ENCODE data around the gene MYO5A. TPM values are rescaled to one million over a fixed set of nuclear protein-coding genes. Genes with fewer than 3 reads are reported as not detected.
"Not testable (repeated sequence)": the region's sequence is repeated elsewhere in the genome, so short reads cannot be mapped to it uniquely, and the experiment has no call there.

The MYO5A gene
- total RNA-seq (10 to 100 TPM; 10.6 to 26.5 (median 15.9) TPM), polyA plus RNA-seq (1 to 10 TPM; 3.8 to 9.5 TPM)
- long read RNA-seq, donor 1, partial matches to known transcripts, result 17 of 22 reads
- long read RNA-seq, donor 1, other reads (novel, unspliced or antisense), result 5 of 22 reads
- long read RNA-seq, donor 2, result 0 reads
- long read RNA-seq, donor 3, partial matches to known transcripts, result 2 of 10 reads
- long read RNA-seq, donor 3, other reads (novel, unspliced or antisense), result 8 of 10 reads

DNA sequence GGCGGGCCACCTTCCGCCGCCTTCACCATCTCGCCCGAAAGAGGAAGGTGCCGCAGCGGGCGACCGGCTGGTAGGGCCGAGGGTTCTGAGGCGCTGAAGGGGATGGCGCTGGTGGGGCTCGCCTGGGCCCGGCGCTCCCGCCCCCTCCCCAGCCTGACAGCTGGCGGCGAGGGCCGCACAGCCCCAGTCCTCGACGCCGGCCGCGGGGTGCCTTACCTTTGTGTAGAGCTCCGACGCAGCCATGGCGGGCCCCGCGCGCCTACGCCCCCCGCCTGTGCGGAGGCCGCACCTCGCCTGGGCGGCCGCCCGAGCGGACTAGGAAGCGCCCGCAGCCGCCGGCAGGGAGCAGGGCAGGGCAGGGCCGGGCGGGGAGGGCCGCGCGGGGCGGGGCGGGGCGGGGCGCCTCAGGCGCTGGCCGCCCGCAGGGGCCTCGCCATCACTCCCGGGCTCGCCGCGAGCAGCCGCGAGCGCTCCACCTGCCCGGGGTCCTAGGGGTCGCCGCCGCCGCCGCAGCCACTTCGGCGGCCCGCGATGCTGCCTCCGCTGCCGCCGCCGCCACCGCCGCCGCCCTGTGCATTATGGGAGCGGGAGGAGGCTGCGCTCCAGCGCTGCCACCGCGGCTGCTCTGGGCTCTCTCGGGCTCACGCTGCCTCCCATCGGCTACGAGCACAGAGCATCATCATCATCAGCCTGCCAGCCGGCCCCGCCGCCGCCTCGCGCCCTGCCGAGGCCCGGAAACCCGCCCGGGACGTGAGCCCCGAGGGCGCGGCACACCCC lies at the start of gene MYO5A:
MYO5A (minus strand) TSS at position 317 of the 777 bp plus-strand sequence; CDS start at position 243, 74 bp downstream.
- intact Hi-C loops (cut with DNase I), result no loop called here
- 0 to 2% (median 0%) methylated on average over 9 to 103 of the region's 103 CpGs for WGBS, 3 donors
- peak; percentile 57 to 80 (median 72) for DNase-seq

DNA sequence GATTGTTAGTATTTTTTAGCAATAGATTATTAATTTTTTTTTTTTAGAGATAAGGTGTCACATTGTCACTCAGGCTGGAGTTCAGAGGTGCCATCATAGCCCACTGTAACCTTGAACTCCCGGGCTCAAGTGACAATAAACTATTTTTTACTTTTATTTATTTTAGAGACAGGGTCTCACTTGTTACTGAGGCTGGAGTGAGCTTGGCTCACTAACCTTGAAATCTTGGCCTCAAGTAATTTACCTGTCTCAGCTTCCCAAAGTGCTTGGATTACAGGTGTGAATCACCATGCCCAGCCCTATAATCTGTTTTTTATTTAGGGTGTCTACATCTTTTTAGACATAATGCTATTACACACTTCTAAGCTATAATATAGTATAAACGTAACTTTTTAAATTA lies 48.0 kb upstream of the MYO5A start:
- 92 to 95% (median 94%) methylated on average over 2 of the region's 2 CpGs for WGBS, 3 donors
- no peaks in the 10 kb centered on the region for H3K27me3 ChIP-seq
- H3K27ac ChIP-seq, result no peak overlapping the region
- H3K4me3 ChIP-seq, result no peak overlapping the region
- H3K36me3 ChIP-seq, result no peaks in the 10 kb centered on the region
- TF ChIP-seq POLR2A (IDR thresholded peaks at IDR 0.05) (no peak), EP300 (IDR thresholded peaks at IDR 0.05) (no peak)
- TF ChIP-seq, protein P1, sequence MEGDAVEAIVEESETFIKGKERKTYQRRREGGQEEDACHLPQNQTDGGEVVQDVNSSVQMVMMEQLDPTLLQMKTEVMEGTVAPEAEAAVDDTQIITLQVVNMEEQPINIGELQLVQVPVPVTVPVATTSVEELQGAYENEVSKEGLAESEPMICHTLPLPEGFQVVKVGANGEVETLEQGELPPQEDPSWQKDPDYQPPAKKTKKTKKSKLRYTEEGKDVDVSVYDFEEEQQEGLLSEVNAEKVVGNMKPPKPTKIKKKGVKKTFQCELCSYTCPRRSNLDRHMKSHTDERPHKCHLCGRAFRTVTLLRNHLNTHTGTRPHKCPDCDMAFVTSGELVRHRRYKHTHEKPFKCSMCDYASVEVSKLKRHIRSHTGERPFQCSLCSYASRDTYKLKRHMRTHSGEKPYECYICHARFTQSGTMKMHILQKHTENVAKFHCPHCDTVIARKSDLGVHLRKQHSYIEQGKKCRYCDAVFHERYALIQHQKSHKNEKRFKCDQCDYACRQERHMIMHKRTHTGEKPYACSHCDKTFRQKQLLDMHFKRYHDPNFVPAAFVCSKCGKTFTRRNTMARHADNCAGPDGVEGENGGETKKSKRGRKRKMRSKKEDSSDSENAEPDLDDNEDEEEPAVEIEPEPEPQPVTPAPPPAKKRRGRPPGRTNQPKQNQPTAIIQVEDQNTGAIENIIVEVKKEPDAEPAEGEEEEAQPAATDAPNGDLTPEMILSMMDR (IDR thresholded peaks at IDR 0.05), result no peak
- DNase-seq, result no peak
- H3K9me3 ChIP-seq, result no peaks in the 10 kb centered on the region
- H3K4me1 ChIP-seq (ENCODE audit: insufficient read depth), result no peaks in the 10 kb centered on the region
- intact Hi-C loops (cut with DNase I), result no loop called here

More for the DNA sequence above, at the start of gene MYO5A:
- Histone ChIP-seq H3K9me3 (no peaks in the 10 kb centered on the region), H3K4me1 (ENCODE audit: insufficient read depth) (no peaks in the 10 kb centered on the region), H3K4me3 (peak within 1 kb of the TSS; percentile 61), H3K27ac (peak within 1 kb of the TSS; percentile 35 to 88), H3K36me3 (no peaks in the 10 kb centered on the region), H3K27me3 (no peaks in the 10 kb centered on the region)
- TF ChIP-seq EP300 (IDR thresholded peaks at IDR 0.05) (no peak), POLR2A (IDR thresholded peaks at IDR 0.05) (no peak)
- TF ChIP-seq, protein P1 (IDR thresholded peaks at IDR 0.05), result peak in 1 of 3 donors; percentile 12

DNA sequence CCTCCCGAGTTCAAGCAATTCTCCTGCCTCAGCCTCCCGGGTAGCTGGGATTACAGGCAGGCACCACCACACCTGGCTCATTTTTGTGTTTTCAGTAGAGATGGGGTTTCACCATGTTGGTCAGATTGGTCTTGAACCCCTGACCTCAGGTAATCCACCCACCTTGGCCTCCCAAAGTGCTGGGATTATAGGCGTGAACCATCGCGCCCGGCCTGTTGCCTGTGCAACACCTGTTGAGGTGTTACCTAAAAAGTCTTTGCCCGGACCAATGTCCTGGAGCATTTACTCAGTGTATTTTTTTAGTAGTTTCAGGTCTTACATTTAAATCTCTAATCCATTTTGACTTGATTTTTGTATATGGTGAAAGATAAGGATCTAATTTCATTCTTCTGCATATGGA lies 46.9 kb upstream of the MYO5A start:
- intact Hi-C loops (cut with DNase I), result not testable (repeated sequence)

DNA sequence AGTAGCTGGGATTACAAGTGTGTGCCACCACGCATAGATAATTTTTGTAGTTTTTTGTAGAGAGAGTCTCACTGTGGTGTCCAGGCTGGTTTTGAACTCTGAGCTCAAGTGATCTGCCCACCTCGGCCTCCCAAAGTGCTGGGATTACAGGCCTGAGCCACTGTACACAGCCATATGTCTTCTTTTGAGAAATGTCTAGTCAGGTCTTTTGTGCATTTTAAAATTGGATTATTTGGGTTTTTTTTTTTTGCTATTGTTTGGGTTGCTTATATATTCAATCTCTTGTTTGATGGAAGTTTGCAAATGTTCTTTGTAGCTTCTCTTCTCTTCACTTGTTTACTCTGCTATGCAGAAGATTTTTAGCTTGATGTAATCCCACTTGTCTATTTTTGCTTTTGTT lies 46.4 kb upstream of the MYO5A start:
- H3K4me3 ChIP-seq, result no peak overlapping the region
- intact Hi-C loops (cut with DNase I), result no loop called here
- no peak for TF ChIP-seq POLR2A (IDR thresholded peaks at IDR 0.05)
- TF ChIP-seq, protein P1 (IDR thresholded peaks at IDR 0.05), result no peak
- TF ChIP-seq EP300 (IDR thresholded peaks at IDR 0.05), result no peak
- H3K36me3 ChIP-seq, result no peaks in the 10 kb centered on the region
- DNase-seq, result no peak
- H3K27me3 ChIP-seq, result no peaks in the 10 kb centered on the region
- no peaks in the 10 kb centered on the region for H3K4me1 ChIP-seq (ENCODE audit: insufficient read depth)
- whole genome bisulfite sequencing, 3 donors, result 94 to 95% (median 95%) methylated on average over 2 of the region's 2 CpGs
- H3K9me3 ChIP-seq, result no peaks in the 10 kb centered on the region
- no peak overlapping the region for H3K27ac ChIP-seq

More for the DNA sequence above, 46.9 kb upstream of the MYO5A start:
- not testable (repeated sequence) for H3K27me3 ChIP-seq; H3K27ac ChIP-seq; H3K4me1 ChIP-seq (ENCODE audit: insufficient read depth); H3K4me3 ChIP-seq; H3K36me3 ChIP-seq; DNase-seq; H3K9me3 ChIP-seq
- WGBS, 3 donors, result 82 to 95% (median 86%) methylated on average over 7 of the region's 7 CpGs

DNA sequence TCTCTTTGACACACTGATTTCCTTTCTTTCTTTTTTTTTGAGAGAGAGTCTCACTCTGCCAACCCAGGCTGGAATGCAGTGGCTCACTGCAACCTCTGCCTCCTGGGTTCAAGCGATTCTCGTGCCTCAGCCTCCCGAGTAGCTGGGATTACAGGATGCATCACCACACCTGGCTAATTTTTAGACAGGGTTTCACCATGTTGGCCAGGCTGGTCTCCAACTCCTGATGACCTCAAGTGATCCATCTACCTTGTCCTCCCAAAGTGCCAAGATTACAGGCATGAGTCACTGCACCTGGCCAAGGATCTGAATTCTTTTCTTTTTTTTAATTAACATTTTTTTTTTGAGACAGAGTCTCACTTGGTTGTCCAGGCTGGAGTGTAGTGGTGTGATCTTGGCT lies 45.9 kb upstream of the MYO5A start:
- 93 to 97% (median 97%) methylated on average over 3 of the region's 3 CpGs for WGBS, 3 donors
- intact Hi-C loops (cut with DNase I); H3K27me3 ChIP-seq; H3K9me3 ChIP-seq; H3K27ac ChIP-seq; H3K4me1 ChIP-seq (ENCODE audit: insufficient read depth); DNase-seq; H3K4me3 ChIP-seq; H3K36me3 ChIP-seq: not testable (repeated sequence)
